Trophoblast cell (in vitro differentiated cells and primary cell): ENCODE data around the gene ZBTB44.
A peak's percentile ranks its signal among the peaks of the same experiment; 100 is the strongest.

Source experiments
- DNase-seq, 2 donors: peaks; one replicate each; pipeline ENCODE4 v3.0.0-alpha.2; 2016
- H2AFZ ChIP-seq: 2 replicates; pipeline ENCODE4 v1.6.1; 2013; ENCODE audit warnings: low read length, moderate library complexity, mild to moderate bottlenecking; ENCODE audit not compliant: insufficient read depth, poor library complexity
- H2AK5ac ChIP-seq: 2 replicates; pipeline ENCODE4 v1.6.1; 2013; ENCODE audit warnings: mild to moderate bottlenecking, low read length
- H2BK120ac ChIP-seq: 2 replicates; pipeline ENCODE4 v1.6.1; 2013; ENCODE audit warnings: low read length, mild to moderate bottlenecking, moderate library complexity; ENCODE audit not compliant: insufficient read depth, poor library complexity
- H2BK12ac ChIP-seq: 2 replicates; pipeline ENCODE4 v1.6.1; 2013; ENCODE audit warnings: mild to moderate bottlenecking, low read length, moderate library complexity
- H2BK5ac ChIP-seq: 2 replicates; pipeline ENCODE4 v1.6.1; 2013; ENCODE audit warnings: low read length, low read depth, moderate library complexity, mild to moderate bottlenecking; ENCODE audit not compliant: poor library complexity
- H3K14ac ChIP-seq: 2 replicates; pipeline ENCODE4 v1.6.1; 2013; ENCODE audit warnings: mild to moderate bottlenecking, low read length
- H3K18ac ChIP-seq: 2 replicates; pipeline ENCODE4 v1.6.1; 2013; ENCODE audit warnings: mild to moderate bottlenecking, low read length
- H3K23ac ChIP-seq: 2 replicates; pipeline ENCODE4 v1.6.1; 2013; ENCODE audit warnings: low read length
- H3K27ac ChIP-seq: 2 replicates; pipeline ENCODE4 v1.5.1; 2013; ENCODE audit warnings: low read depth, mild to moderate bottlenecking, inconsistent platforms, low read length, moderate library complexity
- H3K27me3 ChIP-seq: 2 replicates; pipeline ENCODE4 v1.6.1; 2013; ENCODE audit warnings: inconsistent platforms, mild to moderate bottlenecking, low read length, moderate library complexity; ENCODE audit not compliant: insufficient read depth
- H3K36me3 ChIP-seq, 2 experiments: 1 replicate in 1 of 2; 2 replicates in 1 of 2; pipeline ENCODE4 v1.6.1; 2013; ENCODE audit warnings: low read length in 2 of 2, mild to moderate bottlenecking in 2 of 2, moderate library complexity in 1 of 2; ENCODE audit not compliant: insufficient read depth in 2 of 2, control insufficient read depth in 1 of 2
- H3K4ac ChIP-seq: 2 replicates; pipeline ENCODE4 v1.6.1; 2013; ENCODE audit warnings: low read depth, mild to moderate bottlenecking, low read length, moderate library complexity
- H3K4me1 ChIP-seq, 2 experiments: 1 replicate in 1 of 2; 2 replicates in 1 of 2; pipeline ENCODE4 v1.6.1; 2013; ENCODE audit warnings: low read length in 2 of 2, mild to moderate bottlenecking in 2 of 2, moderate library complexity in 1 of 2; ENCODE audit not compliant: insufficient read depth in 2 of 2, control insufficient read depth in 1 of 2
- H3K4me2 ChIP-seq: 2 replicates; pipeline ENCODE4 v1.6.1; 2013; ENCODE audit warnings: inconsistent platforms, mild to moderate bottlenecking, low read length, moderate library complexity
- H3K4me3 ChIP-seq: 2 replicates; pipeline ENCODE4 v1.5.1; 2013; ENCODE audit warnings: mild to moderate bottlenecking, low read depth, low read length, inconsistent platforms
- H3K79me1 ChIP-seq: one replicate; pipeline ENCODE4 v1.6.1; 2013; ENCODE audit warnings: low read length
- H3K79me2 ChIP-seq: 2 replicates; pipeline ENCODE4 v1.6.1; 2013; ENCODE audit warnings: low read length, mild to moderate bottlenecking; ENCODE audit not compliant: control insufficient read depth, insufficient read depth, poor library complexity
- H3K9ac ChIP-seq: 2 replicates; pipeline ENCODE4 v1.6.1; 2013; ENCODE audit warnings: mild to moderate bottlenecking, low read length
- H3K9me3 ChIP-seq: 2 replicates; pipeline ENCODE4 v1.6.1; 2013; ENCODE audit warnings: low read depth, mild to moderate bottlenecking, control low read depth, inconsistent platforms, low read length; ENCODE audit not compliant: insufficient read depth
- H4K12ac ChIP-seq: 2 replicates; pipeline ENCODE4 v1.6.1; 2013; ENCODE audit warnings: low read depth, mild to moderate bottlenecking, low read length, moderate library complexity
- H4K8ac ChIP-seq: 2 replicates; pipeline ENCODE4 v1.6.1; 2013; ENCODE audit warnings: low read depth, mild to moderate bottlenecking, low read length, moderate library complexity
- H4K91ac ChIP-seq: one replicate; pipeline ENCODE4 v1.6.1; 2013; ENCODE audit warnings: low read depth, mild to moderate bottlenecking, low read length, moderate library complexity
- WGBS: extraction: QIAGEN DNeasy Blood & Tissue Kit; methylation state at CpG from one replicate; pipeline ENCODE4 v1.1.7; 2013; ENCODE audit warnings: missing lambda C conversion rate; ENCODE audit not compliant: insufficient read length, insufficient coverage; ENCODE audit errors: extremely low coverage; 5-methylcytosine and 5-hydroxymethylcytosine counted together

ZBTB44 gene

GRCh38 chr11:130206141-130206540, 108.6 kb downstream of the ZBTB44 start:
- Histone ChIP-seq H3K36me3 (no peaks in the 10 kb centered on the region), H2AFZ (no peak overlapping the region), H3K4me3 (no peak overlapping the region), H3K4me1 (no peaks in the 10 kb centered on the region), H4K12ac (no peak overlapping the region), H3K79me1 (no peaks in the 10 kb centered on the region), H2AK5ac (no peak overlapping the region), H2BK5ac (no peak overlapping the region), H3K18ac (no peak overlapping the region), H3K79me2 (no peaks in the 10 kb centered on the region), H4K8ac (no peak overlapping the region), H3K27ac (no peak overlapping the region), H3K23ac (no peak overlapping the region), H3K9me3 (no peaks in the 10 kb centered on the region), H3K14ac (no peak overlapping the region), H3K9ac (no peak overlapping the region), H2BK12ac (no peak overlapping the region), H2BK120ac (no peak overlapping the region), H3K27me3 (no peaks in the 10 kb centered on the region), H3K4ac (no peak overlapping the region), H4K91ac (no peak overlapping the region), H3K4me2 (no peak overlapping the region)
- WGBS: no CpG with 5 or more reads among the region's 22 CpGs
- DNase-seq: no peak

- H3K27me3 ChIP-seq: no peaks in the 10 kb centered on the region
- H4K12ac ChIP-seq: no peak overlapping the region
- no peaks in the 10 kb centered on the region for H3K79me1 ChIP-seq
- H4K91ac ChIP-seq: no peak overlapping the region
- no peak overlapping the region for H3K18ac ChIP-seq
- H3K79me2 ChIP-seq: no peaks in the 10 kb centered on the region
- H3K4me1 ChIP-seq: no peaks in the 10 kb centered on the region
- no peak overlapping the region for H3K4me3 ChIP-seq
- H3K23ac ChIP-seq: no peak overlapping the region
- no CpG with 5 or more reads among the region's 11 CpGs for WGBS
- peaks cover 0 to 3% of the 10 kb centered on the region in 2 experiments for H3K36me3 ChIP-seq
- H3K4me2 ChIP-seq: no peak overlapping the region
- H2BK120ac ChIP-seq: no peak overlapping the region
- peaks cover 2% of the 10 kb centered on the region for H3K9me3 ChIP-seq
- H2AK5ac ChIP-seq: no peak overlapping the region
- no peak for DNase-seq
- no peak overlapping the region for H2BK5ac ChIP-seq
- H2BK12ac ChIP-seq: no peak overlapping the region
- H3K14ac ChIP-seq: no peak overlapping the region
- no peak overlapping the region for H3K27ac ChIP-seq
- H2AFZ ChIP-seq: no peak overlapping the region
- H3K4ac ChIP-seq: no peak overlapping the region
- H4K8ac ChIP-seq: no peak overlapping the region
- no peak overlapping the region for H3K9ac ChIP-seq
Observed at GRCh38 chr11:130204703-130205095, 110.0 kb downstream of the ZBTB44 start.

- Histone ChIP-seq H3K27me3 (no peaks in the 10 kb centered on the region), H3K4ac (no peak overlapping the region), H3K4me3 (no peak overlapping the region), H3K79me2 (no peaks in the 10 kb centered on the region), H3K4me2 (no peak overlapping the region), H3K79me1 (no peaks in the 10 kb centered on the region), H2AK5ac (no peak overlapping the region), H3K23ac (no peak overlapping the region), H3K36me3 (peaks cover 0 to 3% of the 10 kb centered on the region in 2 experiments), H3K27ac (no peak overlapping the region), H4K91ac (no peak overlapping the region), H2BK12ac (no peak overlapping the region), H2AFZ (no peak overlapping the region), H2BK5ac (no peak overlapping the region), H4K8ac (no peak overlapping the region), H3K18ac (no peak overlapping the region), H2BK120ac (no peak overlapping the region), H3K9me3 (peaks cover 3% of the 10 kb centered on the region), H3K4me1 (no peaks in the 10 kb centered on the region), H3K9ac (no peak overlapping the region), H4K12ac (no peak overlapping the region), H3K14ac (no peak overlapping the region)
- 100% methylated on average over 1 of the region's 27 CpGs for WGBS
- DNase-seq: peak; percentile 60 to 77
Observed at GRCh38 chr11:130203766-130204702, 110.7 kb downstream of the ZBTB44 start.

- no peak overlapping the region for H3K4ac ChIP-seq
- no peak overlapping the region for H4K91ac ChIP-seq
- H2BK5ac ChIP-seq: no peak overlapping the region
- no peak overlapping the region for H3K14ac ChIP-seq
- no peaks in the 10 kb centered on the region for H3K4me1 ChIP-seq
- H3K27ac ChIP-seq: no peak overlapping the region
- H3K36me3 ChIP-seq: peaks cover 0 to 3% of the 10 kb centered on the region in 2 experiments
- no peak overlapping the region for H3K9ac ChIP-seq
- no peak overlapping the region for H2AK5ac ChIP-seq
- H3K27me3 ChIP-seq: no peaks in the 10 kb centered on the region
- H3K23ac ChIP-seq: no peak overlapping the region
- peaks cover 3% of the 10 kb centered on the region for H3K9me3 ChIP-seq
- H2AFZ ChIP-seq: no peak overlapping the region
- no peaks in the 10 kb centered on the region for H3K79me2 ChIP-seq
- DNase-seq: peak; percentile 54 to 65
- no peaks in the 10 kb centered on the region for H3K79me1 ChIP-seq
- H3K4me2 ChIP-seq: no peak overlapping the region
- H3K4me3 ChIP-seq: no peak overlapping the region
- H4K8ac ChIP-seq: no peak overlapping the region
- H4K12ac ChIP-seq: no peak overlapping the region
- no CpG with 5 or more reads among the region's 25 CpGs for WGBS
- H2BK120ac ChIP-seq: no peak overlapping the region
- H3K18ac ChIP-seq: no peak overlapping the region
- H2BK12ac ChIP-seq: no peak overlapping the region
Observed at GRCh38 chr11:130202818-130203689, 111.7 kb downstream of the ZBTB44 start.
